Common myeloid progenitor, CD34-positive (primary cell): ENCODE data around the gene GRM1.

ENCODE experiments used
- CTCF ChIA-PET: fragments of 350-600 bp; sonication (Branson Sonifier 250); formaldehyde crosslinking; loops from one replicate; lab custom pipeline; 2021; ENCODE audit warnings: antibody characterized with exemption; lab: Charles Lee
- POLR2A ChIA-PET: fragments of 350-600 bp; sonication (Branson Sonifier 250); formaldehyde crosslinking; loops from one replicate; lab custom pipeline; 2021; ENCODE audit warnings: antibody characterized with exemption; lab: Charles Lee
- DNase-seq, 3 donors: peaks; one replicate each; pipeline versions ENCODE4 v3.0.0 to v3.0.0-alpha.2; 2013
- H3K27ac ChIP-seq, 2 experiments: 1 replicate in 1 of 2; 2 replicates in 1 of 2; pipeline ENCODE4 v1.7.0; 2013; ENCODE audit warnings: inconsistent platforms in 2 of 2, low read length in 2 of 2, mild to moderate bottlenecking in 2 of 2, low read depth in 1 of 2, moderate library complexity in 1 of 2; ENCODE audit not compliant: severe bottlenecking in 2 of 2, insufficient read depth in 1 of 2, poor library complexity in 1 of 2
- H3K27me3 ChIP-seq, 5 experiments: replicated peaks in 2 of 5; 1 replicate in 3 of 5; 2 replicates in 2 of 5; pipeline versions ENCODE4 v1.6.1 to v1.7.0; 2013; ENCODE audit warnings: low read length in 4 of 5, mild to moderate bottlenecking in 2 of 5, moderate library complexity in 2 of 5, inconsistent platforms in 1 of 5; ENCODE audit not compliant: insufficient read depth in 5 of 5, control insufficient read depth in 4 of 5
- H3K36me3 ChIP-seq, 4 experiments: 1 replicate in 2 of 4; 2 replicates in 2 of 4; pipeline versions ENCODE4 v1.6.1 to v1.7.0; 2013; ENCODE audit warnings: low read length in 3 of 4, control low read depth in 1 of 4, mild to moderate bottlenecking in 1 of 4; ENCODE audit not compliant: control insufficient read depth in 4 of 4, insufficient read depth in 4 of 4
- H3K4me1 ChIP-seq, 4 experiments: 1 replicate in 3 of 4; 2 replicates in 1 of 4; pipeline versions ENCODE4 v1.6.1 to v1.7.1; 2013; ENCODE audit warnings: low read length in 3 of 4, mild to moderate bottlenecking in 3 of 4, control low read depth in 1 of 4, inconsistent platforms in 1 of 4, moderate library complexity in 1 of 4; ENCODE audit not compliant: control insufficient read depth in 4 of 4, insufficient read depth in 4 of 4; ENCODE audit errors: control extremely low read depth in 1 of 4
- H3K4me3 ChIP-seq, 7 experiments: 1 replicate in 4 of 7; 2 replicates in 3 of 7; pipeline versions ENCODE4 v1.5.1 to v1.7.0; 2013; ENCODE audit warnings: mild to moderate bottlenecking in 7 of 7, low read length in 6 of 7, moderate library complexity in 6 of 7, inconsistent platforms in 2 of 7, low read depth in 2 of 7, control low read depth in 1 of 7; ENCODE audit not compliant: insufficient read depth in 4 of 7, control insufficient read depth in 1 of 7; ENCODE audit errors: extremely low read depth in 1 of 7
- H3K9me3 ChIP-seq, 5 experiments: 1 replicate in 4 of 5; 2 replicates in 1 of 5; pipeline versions ENCODE4 v1.6.1 to v1.7.1; 2013; ENCODE audit warnings: low read length in 4 of 5, mild to moderate bottlenecking in 2 of 5, inconsistent platforms in 1 of 5, low read depth in 1 of 5, moderate library complexity in 1 of 5; ENCODE audit not compliant: control insufficient read depth in 4 of 5, insufficient read depth in 2 of 5; ENCODE audit errors: control extremely low read depth in 1 of 5
- WGBS: methylation state at CpG from one replicate; pipeline ENCODE4 v1.1.5; 2013; ENCODE audit not compliant: insufficient coverage; 5-methylcytosine and 5-hydroxymethylcytosine counted together

GRM1 gene

GRCh38 chr6:146056506-146056905 lies 27.6 kb downstream of the GRM1 start:
- H3K27ac ChIP-seq: no peak overlapping the region
- ChIA-PET CTCF (no interaction called here), POLR2A (no interaction called here)
- H3K27me3 ChIP-seq: peaks cover 0 to 2% (median 0%) of the 10 kb centered on the region in 5 experiments
- no peak overlapping the region for H3K4me3 ChIP-seq
- peaks cover 0 to 2% (median 0%) of the 10 kb centered on the region in 5 experiments for H3K9me3 ChIP-seq
- DNase-seq: no peak
- no peaks in the 10 kb centered on the region for H3K36me3 ChIP-seq
- 100% methylated on average over 1 of the region's 6 CpGs for WGBS
- no peaks in the 10 kb centered on the region for H3K4me1 ChIP-seq

GRCh38 chr6:146065690-146066089 lies 36.8 kb downstream of the GRM1 start:
- Histone ChIP-seq H3K27ac (no peak overlapping the region), H3K36me3 (no peaks in the 10 kb centered on the region), H3K27me3 (no peaks in the 10 kb centered on the region), H3K9me3 (no peaks in the 10 kb centered on the region), H3K4me3 (no peak overlapping the region), H3K4me1 (no peaks in the 10 kb centered on the region)
- WGBS: 90% methylated on average over 1 of the region's 2 CpGs
- no peak for DNase-seq
- CTCF ChIA-PET: no interaction called here
- POLR2A ChIA-PET: no interaction called here

GRCh38 chr6:146066506-146066905 lies 37.6 kb downstream of the GRM1 start:
- ChIA-PET POLR2A (no interaction called here), CTCF (no interaction called here)
- WGBS: no CpG with 5 or more reads among the region's 1 CpG
- Histone ChIP-seq H3K4me1 (no peaks in the 10 kb centered on the region), H3K27ac (no peak overlapping the region), H3K36me3 (no peaks in the 10 kb centered on the region), H3K27me3 (no peaks in the 10 kb centered on the region), H3K9me3 (no peaks in the 10 kb centered on the region), H3K4me3 (no peak overlapping the region)
- no peak for DNase-seq

GRCh38 chr6:146071781-146072180 lies 42.9 kb downstream of the GRM1 start:
- H3K4me3 ChIP-seq: no peak overlapping the region
- WGBS: 100% methylated on average over 1 of the region's 2 CpGs
- H3K27ac ChIP-seq: no peak overlapping the region
- no peaks in the 10 kb centered on the region for H3K36me3 ChIP-seq
- no peaks in the 10 kb centered on the region for H3K9me3 ChIP-seq
- ChIA-PET POLR2A (no interaction called here), CTCF (no interaction called here)
- no peaks in the 10 kb centered on the region for H3K4me1 ChIP-seq
- no peak for DNase-seq
- H3K27me3 ChIP-seq: peaks cover 0 to 2% (median 0%) of the 10 kb centered on the region in 5 experiments

- ChIA-PET CTCF (no interaction called here), POLR2A (no interaction called here)
- no peaks in the 10 kb centered on the region for H3K4me1 ChIP-seq
- peaks cover 0 to 2% (median 0%) of the 10 kb centered on the region in 5 experiments for H3K27me3 ChIP-seq
- 100% methylated on average over 1 of the region's 4 CpGs for WGBS
- no peaks in the 10 kb centered on the region for H3K9me3 ChIP-seq
- H3K4me3 ChIP-seq: no peak overlapping the region
- no peaks in the 10 kb centered on the region for H3K36me3 ChIP-seq
- no peak for DNase-seq
- H3K27ac ChIP-seq: no peak overlapping the region
These were observed 49.1 kb downstream of the GRM1 start for GRCh38 chr6:146077992-146078391.

GRCh38 chr6:146087386-146087785 lies 58.5 kb downstream of the GRM1 start:
- POLR2A ChIA-PET: no interaction called here
- Histone ChIP-seq H3K4me1 (no peaks in the 10 kb centered on the region), H3K36me3 (no peaks in the 10 kb centered on the region), H3K9me3 (no peaks in the 10 kb centered on the region), H3K4me3 (no peak overlapping the region), H3K27ac (no peak overlapping the region), H3K27me3 (no peaks in the 10 kb centered on the region)
- WGBS: no CpG with 5 or more reads among the region's 7 CpGs
- CTCF ChIA-PET: no interaction called here
- DNase-seq: no peak

GRCh38 chr6:146090474-146090873 lies 61.6 kb downstream of the GRM1 start:
- CTCF ChIA-PET: no interaction called here
- Histone ChIP-seq H3K4me3 (no peak overlapping the region), H3K27me3 (no peaks in the 10 kb centered on the region), H3K4me1 (no peaks in the 10 kb centered on the region), H3K27ac (no peak overlapping the region), H3K9me3 (no peaks in the 10 kb centered on the region), H3K36me3 (no peaks in the 10 kb centered on the region)
- no peak for DNase-seq
- POLR2A ChIA-PET: no interaction called here
- WGBS: 100% methylated on average over 2 of the region's 3 CpGs
